Measurements from ENCODE around the gene HTRA1. TPM values are rescaled to one million over a fixed set of nuclear protein-coding genes. Genes with fewer than 3 reads are reported as not detected.

Gene HTRA1
- total RNA-seq, 2 donors from 2014 or later: 29.3 to 36.6 TPM

GRCh38 chr10:122475591-122476332 lies 14.4 kb downstream of the HTRA1 start:
- Histone ChIP-seq H3K36me3 (replicated peaks in 1 of 2; ENCODE audit: insufficient read depth in 1 of 2, low read depth in 2 of 2) (no peaks in the 10 kb centered on the region), H3K27ac (no peak overlapping the region), H3K27me3 (no peaks in the 10 kb centered on the region), H3K4me1 (no peaks in the 10 kb centered on the region), H3K9me3 (no peaks in the 10 kb centered on the region), H3K4me3 (no peak overlapping the region)
- WGBS, 2 donors: 82 to 85% methylated on average over 16 of the region's 16 CpGs
- DNase-seq: no peak
- TF ChIP-seq POLR2A (IDR thresholded peaks at IDR 0.05) (no peak), CTCF (IDR thresholded peaks at IDR 0.05) (no peak)
- intact Hi-C loops (cut with DNase I): no loop called here
- ATAC-seq: no peak

- ATAC-seq: no peak
- no peaks in the 10 kb centered on the region for H3K36me3 ChIP-seq (replicated peaks in 1 of 2; ENCODE audit: insufficient read depth in 1 of 2, low read depth in 2 of 2)
- intact Hi-C loops (cut with DNase I): no loop called here
Measured at GRCh38 chr10:122476333-122476695, 15.0 kb downstream of the HTRA1 start.

GRCh38 chr10:122477436-122477835 lies 16.1 kb downstream of the HTRA1 start:
- H3K4me1 ChIP-seq: no peaks in the 10 kb centered on the region
- DNase-seq (no peak), ATAC-seq (no peak)
- H3K27ac ChIP-seq: no peak overlapping the region
- TF ChIP-seq CTCF (IDR thresholded peaks at IDR 0.05) (no peak), POLR2A (IDR thresholded peaks at IDR 0.05) (no peak)
- no peaks in the 10 kb centered on the region for H3K36me3 ChIP-seq (replicated peaks in 1 of 2; ENCODE audit: insufficient read depth in 1 of 2, low read depth in 2 of 2)
- H3K4me3 ChIP-seq: no peak overlapping the region
- intact Hi-C loops (cut with DNase I): no loop called here
- 81 to 85% methylated on average over 4 to 5 of the region's 5 CpGs for WGBS, 2 donors
- H3K27me3 ChIP-seq: no peaks in the 10 kb centered on the region
- H3K9me3 ChIP-seq: no peaks in the 10 kb centered on the region

More at GRCh38 chr10:122476333-122476695, 15.0 kb downstream of the HTRA1 start:
- no peaks in the 10 kb centered on the region for H3K9me3 ChIP-seq
- no peaks in the 10 kb centered on the region for H3K27me3 ChIP-seq
- DNase-seq: no peak
- H3K4me1 ChIP-seq: no peaks in the 10 kb centered on the region
- WGBS, 2 donors: 81 to 82% methylated on average over 6 of the region's 6 CpGs
- H3K4me3 ChIP-seq: no peak overlapping the region
- TF ChIP-seq CTCF (IDR thresholded peaks at IDR 0.05): no peak
- H3K27ac ChIP-seq: no peak overlapping the region

- no peak for DNase-seq
Measured at GRCh38 chr10:122478971-122479370, 17.6 kb downstream of the HTRA1 start.

More at GRCh38 chr10:122478971-122479370, 17.6 kb downstream of the HTRA1 start:
- Histone ChIP-seq H3K36me3 (replicated peaks in 1 of 2; ENCODE audit: insufficient read depth in 1 of 2, low read depth in 2 of 2) (no peaks in the 10 kb centered on the region), H3K27me3 (no peaks in the 10 kb centered on the region), H3K4me3 (no peak overlapping the region), H3K27ac (no peak overlapping the region), H3K4me1 (no peaks in the 10 kb centered on the region), H3K9me3 (no peaks in the 10 kb centered on the region)
- 86 to 87% methylated on average over 7 of the region's 7 CpGs for WGBS, 2 donors
- no peak for TF ChIP-seq POLR2A (IDR thresholded peaks at IDR 0.05)
- TF ChIP-seq CTCF (IDR thresholded peaks at IDR 0.05): no peak
- no peak for ATAC-seq
- intact Hi-C loops (cut with DNase I): no loop called here
